Fibroblast of lung (primary cell): ENCODE measurements around the gene NHP2. TPM values are rescaled to one million over a fixed set of nuclear protein-coding genes. Genes with fewer than 3 reads are reported as not detected.
A peak's percentile ranks its signal among the peaks of the same experiment; 100 is the strongest.

ENCODE experiments used
- DNase-seq, 2 donors: peaks; one replicate each; pipeline versions ENCODE4 v3.0.0 to v3.0.0-alpha.2; 2010; ENCODE audit warnings: low read depth in 2 of 2
- H2AFZ ChIP-seq: 2 replicates; pipeline ENCODE4 v1.5.1; 2012; ENCODE audit warnings: low read length, control low read depth, inconsistent platforms
- H3K27ac ChIP-seq: 2 replicates; pipeline ENCODE4 v1.5.1; 2011; ENCODE audit warnings: low read length, control low read depth; ENCODE audit not compliant: insufficient read depth
- H3K27me3 ChIP-seq: 2 replicates; pipeline ENCODE4 v1.5.1; 2011; ENCODE audit warnings: mild to moderate bottlenecking, low read length; ENCODE audit not compliant: control insufficient read depth, insufficient read depth
- H3K36me3 ChIP-seq: 2 replicates; pipeline ENCODE4 v1.5.1; 2011; ENCODE audit warnings: low read length; ENCODE audit not compliant: control insufficient read depth, insufficient read depth
- H3K4me1 ChIP-seq: 2 replicates; pipeline ENCODE4 v1.5.1; 2011; ENCODE audit warnings: low read length; ENCODE audit not compliant: control insufficient read depth, insufficient read depth; ENCODE audit errors: extremely low read depth
- H3K4me2 ChIP-seq: 2 replicates; pipeline ENCODE4 v1.5.1; 2011; ENCODE audit warnings: low read length, control low read depth; ENCODE audit not compliant: insufficient read depth; ENCODE audit errors: extremely low read depth
- H3K4me3 ChIP-seq, 4 experiments: fragments of 200-600 bp in 1 of 4; sonication (generic) in 1 of 4; replicated peaks in 1 of 4; 2 replicates each; pipeline ENCODE4 v1.5.1; 2011 to 2016; ENCODE audit warnings: low read length in 4 of 4, low read depth in 3 of 4, mild to moderate bottlenecking in 3 of 4, control low read depth in 2 of 4, inconsistent platforms in 1 of 4, mixed read lengths in 1 of 4; ENCODE audit not compliant: insufficient read depth in 1 of 4; ENCODE audit errors: control extremely low read depth in 1 of 4
- H3K79me2 ChIP-seq: 2 replicates; pipeline ENCODE4 v1.5.1; 2012; ENCODE audit warnings: mild to moderate bottlenecking, low read length, inconsistent platforms; ENCODE audit not compliant: control insufficient read depth, insufficient read depth
- H3K9ac ChIP-seq: 2 replicates; pipeline ENCODE4 v1.5.1; 2011; ENCODE audit warnings: mild to moderate bottlenecking, low read length, control low read depth; ENCODE audit not compliant: insufficient read depth
- H3K9me3 ChIP-seq: 2 replicates; pipeline ENCODE4 v1.5.1; 2012; ENCODE audit warnings: low read depth, low read length; ENCODE audit not compliant: control insufficient read depth, insufficient read depth
- H4K20me1 ChIP-seq: 2 replicates; pipeline ENCODE4 v1.5.1; 2011; ENCODE audit warnings: low read length; ENCODE audit not compliant: control insufficient read depth, insufficient read depth; ENCODE audit errors: extremely low read depth
- CTCF ChIP-seq, 2 donors: IDR thresholded peaks in 1 of 2; conservative IDR thresholded peaks in 1 of 2; 1 replicate in 1 of 2; 2 replicates in 1 of 2; pipeline ENCODE4 v1.5.1; 2011 to 2012; ENCODE audit warnings: low read length in 2 of 2, control low read depth in 1 of 2, inconsistent platforms in 1 of 2, low read depth in 1 of 2, mild to moderate bottlenecking in 1 of 2
- EZH2 ChIP-seq: IDR thresholded peaks from 2 replicates; pipeline ENCODE4 v1.5.1; 2012; ENCODE audit warnings: low read length, control low read depth, mild to moderate bottlenecking; ENCODE audit errors: missing control alignments
- polyA plus RNA-seq, 2 donors: library from polyadenylated mRNA; depleted of rRNA in 1 of 2; stranded (reverse) in 1 of 2; unstranded in 1 of 2; fragments of >200 nt; gene quantifications; 2 replicates each; pipeline ENCODE4 v1.2.1, GENCODE V29; 2011 to 2012; ENCODE audit warnings: missing spikeins in 1 of 2
- total RNA-seq: library from RNA; depleted of rRNA; stranded (reverse); fragments of >200 nt; gene quantifications from 2 replicates; pipeline ENCODE4 v1.2.1, GENCODE V29; 2014

Gene NHP2
- total and polyA plus RNA-seq, 2 donors (not counting 1 experiment from before 2014, with no cell fraction given), result 78.3 to 85.7 TPM

- H3K27me3 ChIP-seq, result no peaks in the 10 kb centered on the region
- no peaks in the 10 kb centered on the region for H3K9me3 ChIP-seq
- no peak overlapping the region for H3K27ac ChIP-seq
- H3K4me3 ChIP-seq, result no peak overlapping the region
- H3K4me2 ChIP-seq, result no peak overlapping the region
- H3K36me3 ChIP-seq, result peaks cover 21% of the 10 kb centered on the region
- H3K79me2 ChIP-seq, result no peaks in the 10 kb centered on the region
- H3K4me1 ChIP-seq, result no peaks in the 10 kb centered on the region
- no peaks in the 10 kb centered on the region for H4K20me1 ChIP-seq
- DNase-seq, result no peak
- no peak for TF ChIP-seq CTCF (conservative IDR thresholded peaks at IDR 0.05 in 1 of 2, IDR thresholded peaks at IDR 0.05 in 1 of 2; ENCODE audit: low read depth in 1 of 2, low read length in 2 of 2)
- H2AFZ ChIP-seq, result no peak overlapping the region
- no peak overlapping the region for H3K9ac ChIP-seq
Measured at GRCh38 chr5:178147406-178147805, 6.3 kb downstream of the NHP2 start.

- Histone ChIP-seq H3K4me1 (no peaks in the 10 kb centered on the region), H3K27ac (no peak overlapping the region), H3K27me3 (no peaks in the 10 kb centered on the region), H3K79me2 (no peaks in the 10 kb centered on the region), H3K36me3 (peaks cover 24% of the 10 kb centered on the region), H3K9me3 (no peaks in the 10 kb centered on the region), H3K4me2 (no peak overlapping the region), H2AFZ (no peak overlapping the region), H4K20me1 (no peaks in the 10 kb centered on the region), H3K4me3 (no peak overlapping the region), H3K9ac (no peak overlapping the region)
- DNase-seq, result peak; percentile 23 to 33
- TF ChIP-seq CTCF (conservative IDR thresholded peaks at IDR 0.05 in 1 of 2, IDR thresholded peaks at IDR 0.05 in 1 of 2; ENCODE audit: low read depth in 1 of 2, low read length in 2 of 2), result peak; percentile 53 to 74
- no peak for TF ChIP-seq EZH2
Measured at GRCh38 chr5:178145965-178146820, 7.5 kb downstream of the NHP2 start.

- peak in 1 of 2 donors; percentile 86 for DNase-seq
- H3K79me2 ChIP-seq, result no peaks in the 10 kb centered on the region
- no peaks in the 10 kb centered on the region for H3K9me3 ChIP-seq
- H3K9ac ChIP-seq, result no peak overlapping the region
- H3K4me1 ChIP-seq, result no peaks in the 10 kb centered on the region
- no peak overlapping the region for H3K4me2 ChIP-seq
- peaks cover 20% of the 10 kb centered on the region for H3K36me3 ChIP-seq
- H2AFZ ChIP-seq, result no peak overlapping the region
- no peak overlapping the region for H3K4me3 ChIP-seq
- no peaks in the 10 kb centered on the region for H4K20me1 ChIP-seq
- no peak overlapping the region for H3K27ac ChIP-seq
- TF ChIP-seq CTCF (conservative IDR thresholded peaks at IDR 0.05 in 1 of 2, IDR thresholded peaks at IDR 0.05 in 1 of 2; ENCODE audit: low read depth in 1 of 2, low read length in 2 of 2) (no peak), EZH2 (no peak)
- no peaks in the 10 kb centered on the region for H3K27me3 ChIP-seq
Measured at GRCh38 chr5:178143901-178144300, 9.8 kb downstream of the NHP2 start.
